MCF 10A (cell line): ENCODE data around the gene EIF1B. TPM values are rescaled to one million over a fixed set of nuclear protein-coding genes. Genes with fewer than 3 reads are reported as not detected.

Experiments used
- BruUV-seq: library from RNA; stranded (reverse); fragments of 400-500 nt; replicated peaks from 2 replicates; lab custom pipeline; 2021; lab: Mats Ljungman, UMichigan
- CTCF ChIA-PET: fragments of 300-600 bp; sonication (Branson Sonifier 250); formaldehyde crosslinking; extraction: SDS; loops from one replicate; lab custom pipeline; 2021; ENCODE audit warnings: antibody characterized with exemption, inconsistent platforms; lab: Yijun Ruan, JAX
- POLR2A ChIA-PET: fragments of 300-600, 350-650 bp; sonication (Branson Sonifier 250); formaldehyde crosslinking; extraction: SDS; loops from one replicate; lab custom pipeline; 2020; ENCODE audit warnings: antibody characterized with exemption, inconsistent platforms; lab: Yijun Ruan, JAX
- DNase-seq: peaks from one replicate; pipeline ENCODE4 v3.0.0-alpha.2; 2018; ENCODE audit not compliant: unreplicated experiment
- H3K27ac Mint-ChIP-seq: one replicate; pipeline ENCODE4 v1.8.0; 2022; ENCODE audit warnings: mild to moderate bottlenecking, low read depth, mixed read lengths; ENCODE audit not compliant: unreplicated experiment
- H3K27me3 Mint-ChIP-seq: one replicate; pipeline ENCODE4 v1.8.0; 2022; ENCODE audit warnings: mixed read lengths; ENCODE audit not compliant: insufficient read depth, unreplicated experiment
- H3K36me3 Mint-ChIP-seq: one replicate; pipeline ENCODE4 v1.8.0; 2022; ENCODE audit warnings: mild to moderate bottlenecking, moderate library complexity, mixed read lengths; ENCODE audit not compliant: insufficient read depth, unreplicated experiment
- H3K4me1 Mint-ChIP-seq: one replicate; pipeline ENCODE4 v1.8.0; 2022; ENCODE audit warnings: mixed read lengths; ENCODE audit not compliant: insufficient read depth, unreplicated experiment
- H3K4me3 Mint-ChIP-seq: one replicate; pipeline ENCODE4 v1.8.0; 2022; ENCODE audit warnings: mild to moderate bottlenecking, moderate library complexity, mixed read lengths; ENCODE audit not compliant: unreplicated experiment
- H3K9me3 Mint-ChIP-seq: one replicate; pipeline ENCODE4 v1.8.0; 2022; ENCODE audit warnings: mixed read lengths; ENCODE audit not compliant: unreplicated experiment
- intact Hi-C: fragments of 100-400 bp; cut with micrococcal nuclease; formaldehyde crosslinking; loops from 2 replicates; pipeline ENCODE4 v1.14.1; 2022
- total RNA-seq: library from RNA; stranded (reverse); gene quantifications from 2 replicates; pipeline ENCODE4 v1.2.3, GENCODE V29; 2022
- TF ChIP-seq, protein P1 (sequence below): fragments of 200-600 bp; IDR thresholded peaks from one replicate; pipeline ENCODE4 v1.8.0; 2022; ENCODE audit warnings: antibody characterized with exemption, mild to moderate bottlenecking; ENCODE audit not compliant: unreplicated experiment

The EIF1B gene
- total RNA-seq, 1 experiment from 2014 or later: 69.3 TPM

- no peaks in the 10 kb centered on the region for H3K36me3 Mint-ChIP-seq
- TF ChIP-seq, protein P1, sequence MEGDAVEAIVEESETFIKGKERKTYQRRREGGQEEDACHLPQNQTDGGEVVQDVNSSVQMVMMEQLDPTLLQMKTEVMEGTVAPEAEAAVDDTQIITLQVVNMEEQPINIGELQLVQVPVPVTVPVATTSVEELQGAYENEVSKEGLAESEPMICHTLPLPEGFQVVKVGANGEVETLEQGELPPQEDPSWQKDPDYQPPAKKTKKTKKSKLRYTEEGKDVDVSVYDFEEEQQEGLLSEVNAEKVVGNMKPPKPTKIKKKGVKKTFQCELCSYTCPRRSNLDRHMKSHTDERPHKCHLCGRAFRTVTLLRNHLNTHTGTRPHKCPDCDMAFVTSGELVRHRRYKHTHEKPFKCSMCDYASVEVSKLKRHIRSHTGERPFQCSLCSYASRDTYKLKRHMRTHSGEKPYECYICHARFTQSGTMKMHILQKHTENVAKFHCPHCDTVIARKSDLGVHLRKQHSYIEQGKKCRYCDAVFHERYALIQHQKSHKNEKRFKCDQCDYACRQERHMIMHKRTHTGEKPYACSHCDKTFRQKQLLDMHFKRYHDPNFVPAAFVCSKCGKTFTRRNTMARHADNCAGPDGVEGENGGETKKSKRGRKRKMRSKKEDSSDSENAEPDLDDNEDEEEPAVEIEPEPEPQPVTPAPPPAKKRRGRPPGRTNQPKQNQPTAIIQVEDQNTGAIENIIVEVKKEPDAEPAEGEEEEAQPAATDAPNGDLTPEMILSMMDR: no peak
- H3K4me1 Mint-ChIP-seq: no peaks in the 10 kb centered on the region
- H3K27ac Mint-ChIP-seq: no peak overlapping the region
- intact Hi-C loops: no loop called here
- H3K4me3 Mint-ChIP-seq: no peak overlapping the region
- H3K27me3 Mint-ChIP-seq: no peaks in the 10 kb centered on the region
- ChIA-PET POLR2A (interaction anchor here (0.8 to 1.6 kb wide), 4 partner anchors 32 to 129 kb away, joined by 3 to 5 read pairs (median 4); partner anchors contain the start of gene RPL14), CTCF (interaction anchor here (0.6 to 0.9 kb wide), 3 partner anchors 9 to 19 kb away, joined by 3 to 4 read pairs (median 3); no protein-coding TSS in a partner anchor)
- H3K9me3 Mint-ChIP-seq: no peaks in the 10 kb centered on the region
- no peak for DNase-seq
- no TSS peak for BruUV-seq
Measured at GRCh38 chr3:40333852-40334251, 24.3 kb downstream of the EIF1B start.

DNA sequence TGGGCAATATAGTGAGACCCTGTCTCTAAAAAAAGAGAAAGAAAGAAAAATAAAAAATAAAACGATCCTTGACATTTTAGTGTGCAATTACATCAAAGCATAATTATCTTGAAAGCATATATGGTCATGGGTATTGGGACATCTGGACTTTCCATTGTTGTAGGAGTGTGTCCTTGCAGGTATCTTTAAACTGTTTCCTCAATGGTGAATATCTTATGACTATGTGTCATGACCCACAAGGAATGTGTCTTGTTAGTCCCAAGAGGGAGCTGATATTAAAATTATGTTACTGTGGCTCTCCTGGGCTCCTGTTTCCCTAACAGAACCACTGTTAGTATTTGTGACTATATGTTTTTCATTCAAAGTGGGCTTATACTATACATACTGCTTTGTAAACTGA lies 26.6 kb downstream of the EIF1B start:
- TF ChIP-seq, protein P1: no peak
- no peak overlapping the region for H3K27ac Mint-ChIP-seq
- no peaks in the 10 kb centered on the region for H3K27me3 Mint-ChIP-seq
- BruUV-seq: no TSS peak
- POLR2A ChIA-PET: interaction anchor here (0.7 kb wide), 1 partner anchor 443 kb away, joined by 3 read pairs; no protein-coding TSS in a partner anchor
- no peak for DNase-seq
- CTCF ChIA-PET: interaction anchor here (0.6 to 0.8 kb wide), 3 partner anchors 14 to 107 kb away, joined by 3 read pairs; no protein-coding TSS in a partner anchor
- no peaks in the 10 kb centered on the region for H3K9me3 Mint-ChIP-seq
- H3K4me3 Mint-ChIP-seq: no peak overlapping the region
- H3K36me3 Mint-ChIP-seq: no peaks in the 10 kb centered on the region
- H3K4me1 Mint-ChIP-seq: no peaks in the 10 kb centered on the region
- intact Hi-C loops: no loop called here

DNA sequence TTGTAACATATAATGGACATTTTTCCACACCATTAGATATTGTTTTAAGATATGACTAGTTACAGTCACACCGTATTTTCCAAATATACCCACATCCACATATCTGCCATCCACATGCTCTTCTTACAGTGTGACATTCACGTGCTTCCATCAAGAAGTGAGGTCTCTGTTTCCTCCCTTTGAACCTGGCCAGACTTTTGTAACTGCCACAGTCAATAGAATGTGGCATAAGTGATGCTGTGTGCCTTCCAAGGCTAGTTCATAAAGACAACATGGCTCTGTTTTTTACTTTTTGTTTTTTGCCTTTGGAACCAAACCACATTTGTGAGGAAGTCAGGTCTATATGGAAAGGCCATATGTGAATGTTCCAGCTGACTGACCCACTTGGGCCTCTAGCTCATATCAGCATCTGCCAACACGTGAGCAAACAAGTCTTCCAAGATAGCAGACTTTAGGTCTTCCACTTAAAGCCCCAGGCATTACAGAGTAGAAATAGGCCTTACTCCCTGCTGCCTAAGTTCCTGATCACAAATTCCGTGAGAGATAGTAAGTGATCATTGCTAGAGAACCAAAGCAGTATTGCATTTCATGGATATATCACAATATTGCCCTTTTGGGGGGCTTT lies 27.1 kb downstream of the EIF1B start:
- no peak for DNase-seq
- ChIA-PET POLR2A (no interaction called here), CTCF (interaction anchor here (0.7 to 1.1 kb wide), 3 partner anchors 8 to 14 kb away, joined by 3 read pairs; no protein-coding TSS in a partner anchor)
- TF ChIP-seq, protein P1: no peak
- Mint-ChIP-seq H3K27me3 (no peaks in the 10 kb centered on the region), H3K9me3 (no peaks in the 10 kb centered on the region), H3K36me3 (no peaks in the 10 kb centered on the region), H3K4me1 (no peaks in the 10 kb centered on the region), H3K27ac (no peak overlapping the region), H3K4me3 (no peak overlapping the region)
- intact Hi-C loops: no loop called here
- BruUV-seq: no TSS peak

DNA sequence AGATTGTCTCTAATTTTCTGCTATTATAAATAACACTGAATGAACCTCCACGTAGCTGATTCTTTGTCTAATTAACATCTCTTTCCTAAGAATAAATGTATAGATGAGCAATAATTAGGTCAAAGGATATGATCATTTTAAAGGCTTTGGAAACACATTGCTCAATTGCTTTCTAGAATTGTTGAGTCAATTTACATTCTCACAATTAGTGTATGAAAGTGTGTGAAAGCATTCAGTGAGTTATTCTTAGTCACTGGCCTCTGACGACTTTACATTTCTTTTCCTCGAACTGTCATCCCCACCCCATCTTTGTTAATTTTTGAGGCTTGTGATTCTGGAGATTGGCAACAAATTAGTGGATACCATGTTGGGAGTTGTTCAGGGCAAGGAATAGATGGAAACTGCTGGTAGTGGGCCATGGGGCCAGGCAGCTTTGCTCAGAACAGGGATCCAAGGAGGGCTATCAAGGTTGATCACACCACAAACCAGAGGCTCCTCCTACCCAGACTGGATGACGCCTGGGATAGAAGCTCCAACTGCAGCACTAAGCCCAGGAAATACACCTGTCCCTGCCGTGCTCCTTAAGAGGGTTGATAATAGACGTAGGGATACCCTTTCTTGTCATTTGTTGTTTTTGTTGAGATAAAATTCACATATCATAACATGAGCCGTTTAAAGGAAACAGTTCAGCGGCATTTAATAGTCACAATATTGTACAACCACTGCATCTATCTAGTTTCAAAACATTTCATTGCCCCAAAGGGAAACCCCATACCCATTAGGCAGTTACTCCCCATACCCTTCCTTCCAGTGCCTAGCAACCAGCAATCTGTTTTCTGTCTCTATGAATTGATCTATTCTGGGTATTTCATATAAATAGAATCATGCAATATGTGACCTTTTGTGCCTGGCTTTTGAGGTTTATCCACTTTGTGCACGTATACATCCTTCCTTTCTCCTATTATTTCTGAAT lies 27.9 kb downstream of the EIF1B start:
- no TSS peak for BruUV-seq
- H3K36me3 Mint-ChIP-seq: no peaks in the 10 kb centered on the region
- no peaks in the 10 kb centered on the region for H3K27me3 Mint-ChIP-seq
- peak; percentile 29 for DNase-seq
- intact Hi-C loops: no loop called here
- H3K4me3 Mint-ChIP-seq: no peak overlapping the region
- no peaks in the 10 kb centered on the region for H3K4me1 Mint-ChIP-seq
- H3K27ac Mint-ChIP-seq: no peak overlapping the region
- ChIA-PET POLR2A (no interaction called here), CTCF (interaction anchor here (0.5 to 1.1 kb wide), 5 partner anchors 9 to 692 kb away, joined by 3 to 4 read pairs (median 3); no protein-coding TSS in a partner anchor)
- no peaks in the 10 kb centered on the region for H3K9me3 Mint-ChIP-seq
- TF ChIP-seq, protein P1: no peak
